GM19023 (cell line): ENCODE data around the gene DNAH8.
"Not testable (repeated sequence)": the region's sequence is repeated elsewhere in the genome, so short reads cannot be mapped to it uniquely, and the experiment has no call there.

ENCODE experiments used
- ATAC-seq: cut with Tn5 transposase; IDR thresholded peaks from one replicate; pipeline ENCODE4 v1.9.1; 2021; ENCODE audit warnings: mild to moderate bottlenecking, moderate library complexity; ENCODE audit not compliant: unreplicated experiment

Gene DNAH8

GRCh38 chr6:38792356-38792755 is 77.2 kb downstream of the DNAH8 start:
- no peak for ATAC-seq

GRCh38 chr6:38794682-38795081 is 79.6 kb downstream of the DNAH8 start:
- no peak for ATAC-seq

- ATAC-seq, result no peak
These were observed 80.9 kb downstream of the DNAH8 start for GRCh38 chr6:38796006-38796405.

- ATAC-seq, result not testable (repeated sequence)
These were observed 81.3 kb downstream of the DNAH8 start for GRCh38 chr6:38796437-38796836.

- ATAC-seq, result no peak
These were observed 81.7 kb downstream of the DNAH8 start for GRCh38 chr6:38796850-38797249.

GRCh38 chr6:38797391-38797790 is 82.3 kb downstream of the DNAH8 start:
- ATAC-seq, result no peak

- ATAC-seq, result no peak
These were observed 84.5 kb downstream of the DNAH8 start for GRCh38 chr6:38799529-38800184.

GRCh38 chr6:38801305-38801704 is 86.2 kb downstream of the DNAH8 start:
- no peak for ATAC-seq

- no peak for ATAC-seq
These were observed 87.4 kb downstream of the DNAH8 start for GRCh38 chr6:38802497-38802896.

GRCh38 chr6:38803129-38803528 is 88.0 kb downstream of the DNAH8 start:
- no peak for ATAC-seq

GRCh38 chr6:38804358-38804757 is 89.2 kb downstream of the DNAH8 start:
- ATAC-seq, result no peak

GRCh38 chr6:38805127-38805655 is 90.1 kb downstream of the DNAH8 start:
- ATAC-seq, result no peak

- ATAC-seq, result no peak
These were observed 90.6 kb downstream of the DNAH8 start for GRCh38 chr6:38805692-38806091.

GRCh38 chr6:38806271-38806670 is 91.2 kb downstream of the DNAH8 start:
- no peak for ATAC-seq

GRCh38 chr6:38806833-38807232 is 91.7 kb downstream of the DNAH8 start:
- no peak for ATAC-seq

GRCh38 chr6:38808039-38808438 is 92.9 kb downstream of the DNAH8 start:
- no peak for ATAC-seq

- ATAC-seq, result no peak
These were observed 98.1 kb downstream of the DNAH8 start for GRCh38 chr6:38813041-38813823.

GRCh38 chr6:38814761-38815160 is 99.7 kb downstream of the DNAH8 start:
- ATAC-seq, result no peak

GRCh38 chr6:38815250-38815649 is 100.1 kb downstream of the DNAH8 start:
- no peak for ATAC-seq

GRCh38 chr6:38818691-38819090 is 103.6 kb downstream of the DNAH8 start:
- ATAC-seq, result no peak

- ATAC-seq, result no peak
These were observed 107.9 kb downstream of the DNAH8 start for GRCh38 chr6:38822963-38823362.

- ATAC-seq, result no peak
These were observed 109.3 kb downstream of the DNAH8 start for GRCh38 chr6:38824243-38824894.
